OCI-LY3 (cell line): Measurements from ENCODE around the gene VPS8.

Experiments
- H2AFZ ChIP-seq: fragments of 200-600, 300-600 bp; shearing (Covaris generic); 2 replicates; pipeline ENCODE4 v1.6.0; 2014; ENCODE audit warnings: antibody characterized with exemption, low read depth, low read length
- H3K27ac ChIP-seq: fragments of 200-600, 300-600 bp; sonication (generic); 2 replicates; pipeline ENCODE4 v1.5.1; 2014; ENCODE audit warnings: mild to moderate bottlenecking, low read length, moderate library complexity, mixed read lengths
- H3K27me3 ChIP-seq: fragments of 200-600, 300-600 bp; sonication (generic); 2 replicates; pipeline ENCODE4 v1.6.1; 2014; ENCODE audit warnings: low read depth, low read length, mixed read lengths
- H3K36me3 ChIP-seq: fragments of 200-600, 300-600 bp; sonication (generic); replicated peaks from 2 replicates; pipeline ENCODE3; 2014; ENCODE audit warnings: low read depth, low read length, mixed read lengths
- H3K4me1 ChIP-seq: fragments of 300-600, 200-600 bp; sonication (generic); 2 replicates; pipeline ENCODE4 v1.6.1; 2014; ENCODE audit warnings: low read length, mixed read lengths
- H3K4me2 ChIP-seq: fragments of 200-600, 300-600 bp; sonication (generic); 2 replicates; pipeline ENCODE4 v1.6.1; 2014; ENCODE audit warnings: low read length, mixed read lengths
- H3K4me3 ChIP-seq: fragments of 300-600, 200-600 bp; sonication (generic); 2 replicates; pipeline ENCODE4 v1.5.1; 2014; ENCODE audit warnings: antibody characterized with exemption, mild to moderate bottlenecking, low read length, moderate library complexity
- H3K79me2 ChIP-seq: fragments of 300-600, 200-600 bp; shearing (Covaris generic); 2 replicates; pipeline ENCODE4 v1.6.1; 2014; ENCODE audit warnings: mild to moderate bottlenecking, low read length, mixed read lengths
- H3K9ac ChIP-seq: fragments of 300-600, 200-600 bp; shearing (Covaris generic); 2 replicates; pipeline ENCODE4 v1.6.0; 2014; ENCODE audit warnings: mild to moderate bottlenecking, low read length, moderate library complexity
- H3K9me3 ChIP-seq: fragments of 200-600, 300-600 bp; shearing (Covaris generic); 2 replicates; pipeline ENCODE4 v1.6.1; 2014; ENCODE audit warnings: low read length, mixed read lengths; ENCODE audit not compliant: insufficient read depth
- H4K20me1 ChIP-seq: fragments of 200-600, 300-600 bp; sonication (generic); 2 replicates; pipeline ENCODE4 v1.6.1; 2016; ENCODE audit warnings: low read length, mixed read lengths; ENCODE audit not compliant: insufficient read depth
- EZH2phosphoT487 ChIP-seq: fragments of 200-600 bp; shearing (Covaris generic); IDR thresholded peaks from 2 replicates; pipeline ENCODE4 v1.6.1; 2018; ENCODE audit warnings: antibody characterized with exemption, mixed run types, low read depth
- TF ChIP-seq, protein P1 (sequence below): fragments of 200-600, 300-600 bp; sonication (generic); IDR thresholded peaks from 2 replicates; pipeline ENCODE4 v1.5.1; 2014; ENCODE audit warnings: antibody characterized with exemption, low read length, low read depth

The VPS8 gene

GRCh38 chr3:185058796-185059195 is 246.8 kb downstream of the VPS8 start:
- H3K9me3 ChIP-seq: peaks cover 3% of the 10 kb centered on the region; the same call in 1 of the 2 replicates
- H3K4me2 ChIP-seq: no peak overlapping the region
- TF ChIP-seq, protein P1, sequence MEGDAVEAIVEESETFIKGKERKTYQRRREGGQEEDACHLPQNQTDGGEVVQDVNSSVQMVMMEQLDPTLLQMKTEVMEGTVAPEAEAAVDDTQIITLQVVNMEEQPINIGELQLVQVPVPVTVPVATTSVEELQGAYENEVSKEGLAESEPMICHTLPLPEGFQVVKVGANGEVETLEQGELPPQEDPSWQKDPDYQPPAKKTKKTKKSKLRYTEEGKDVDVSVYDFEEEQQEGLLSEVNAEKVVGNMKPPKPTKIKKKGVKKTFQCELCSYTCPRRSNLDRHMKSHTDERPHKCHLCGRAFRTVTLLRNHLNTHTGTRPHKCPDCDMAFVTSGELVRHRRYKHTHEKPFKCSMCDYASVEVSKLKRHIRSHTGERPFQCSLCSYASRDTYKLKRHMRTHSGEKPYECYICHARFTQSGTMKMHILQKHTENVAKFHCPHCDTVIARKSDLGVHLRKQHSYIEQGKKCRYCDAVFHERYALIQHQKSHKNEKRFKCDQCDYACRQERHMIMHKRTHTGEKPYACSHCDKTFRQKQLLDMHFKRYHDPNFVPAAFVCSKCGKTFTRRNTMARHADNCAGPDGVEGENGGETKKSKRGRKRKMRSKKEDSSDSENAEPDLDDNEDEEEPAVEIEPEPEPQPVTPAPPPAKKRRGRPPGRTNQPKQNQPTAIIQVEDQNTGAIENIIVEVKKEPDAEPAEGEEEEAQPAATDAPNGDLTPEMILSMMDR: no peak
- TF ChIP-seq EZH2phosphoT487: no peak
- no peak overlapping the region for H2AFZ ChIP-seq
- H3K4me3 ChIP-seq: no peak overlapping the region
- no peaks in the 10 kb centered on the region for H3K4me1 ChIP-seq
- no peak overlapping the region for H3K27ac ChIP-seq
- H3K79me2 ChIP-seq: no peaks in the 10 kb centered on the region
- no peaks in the 10 kb centered on the region for H4K20me1 ChIP-seq
- H3K36me3 ChIP-seq: peaks cover 10% of the 10 kb centered on the region
- no peak overlapping the region for H3K9ac ChIP-seq
- no peaks in the 10 kb centered on the region for H3K27me3 ChIP-seq

DNA sequence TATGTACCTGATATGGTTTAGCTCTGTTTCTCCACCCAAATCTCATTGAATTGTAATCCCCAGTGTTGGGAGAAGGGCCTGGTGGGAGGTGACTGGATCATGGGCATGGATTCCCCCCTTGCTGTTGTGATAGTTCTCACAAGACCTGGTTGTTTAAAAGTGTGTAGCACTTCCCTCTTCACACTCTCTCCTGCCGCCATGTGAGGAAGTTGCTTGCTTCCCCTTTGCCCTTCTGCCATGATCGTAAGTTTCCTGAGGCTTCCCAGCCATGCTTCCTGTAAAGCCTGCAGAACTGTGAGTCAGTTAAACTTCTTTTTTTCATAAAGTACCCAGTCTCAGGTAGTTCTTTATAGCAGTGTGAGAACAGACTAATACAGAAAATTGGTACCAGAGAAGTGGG is 247.8 kb downstream of the VPS8 start:
- no peaks in the 10 kb centered on the region for H3K79me2 ChIP-seq
- H3K4me3 ChIP-seq: no peak overlapping the region
- H3K9ac ChIP-seq: no peak overlapping the region
- H4K20me1 ChIP-seq: no peaks in the 10 kb centered on the region
- peaks cover 3% of the 10 kb centered on the region; the same call in 1 of the 2 replicates for H3K9me3 ChIP-seq
- H3K4me1 ChIP-seq: no peaks in the 10 kb centered on the region
- TF ChIP-seq EZH2phosphoT487: no peak
- TF ChIP-seq, protein P1: no peak
- no peak overlapping the region for H2AFZ ChIP-seq
- no peak overlapping the region for H3K27ac ChIP-seq
- no peak overlapping the region for H3K4me2 ChIP-seq
- H3K27me3 ChIP-seq: no peaks in the 10 kb centered on the region
- H3K36me3 ChIP-seq: peaks cover 6% of the 10 kb centered on the region

GRCh38 chr3:185060655-185061054 is 248.7 kb downstream of the VPS8 start:
- no peak overlapping the region for H3K27ac ChIP-seq
- peaks cover 2% of the 10 kb centered on the region for H3K36me3 ChIP-seq
- no peaks in the 10 kb centered on the region for H3K4me1 ChIP-seq
- H3K9me3 ChIP-seq: peaks cover 3% of the 10 kb centered on the region; the same call in 1 of the 2 replicates
- no peak overlapping the region for H3K4me3 ChIP-seq
- no peaks in the 10 kb centered on the region for H4K20me1 ChIP-seq
- H3K27me3 ChIP-seq: no peaks in the 10 kb centered on the region
- no peak overlapping the region for H2AFZ ChIP-seq
- H3K4me2 ChIP-seq: no peak overlapping the region
- H3K79me2 ChIP-seq: no peaks in the 10 kb centered on the region
- no peak overlapping the region for H3K9ac ChIP-seq
- TF ChIP-seq, protein P1: no peak
- TF ChIP-seq EZH2phosphoT487: no peak

- Histone ChIP-seq H3K9ac (no peak overlapping the region), H3K4me1 (no peaks in the 10 kb centered on the region), H3K36me3 (no peaks in the 10 kb centered on the region), H3K9me3 (peaks cover 3% of the 10 kb centered on the region; the same call in 1 of the 2 replicates), H2AFZ (no peak overlapping the region), H3K4me3 (no peak overlapping the region), H3K79me2 (no peaks in the 10 kb centered on the region), H3K4me2 (no peak overlapping the region), H3K27ac (no peak overlapping the region), H3K27me3 (no peaks in the 10 kb centered on the region), H4K20me1 (no peaks in the 10 kb centered on the region)
- TF ChIP-seq, protein P1: no peak
These were observed 250.2 kb downstream of the VPS8 start for GRCh38 chr3:185062191-185062590.
